SH-SY5Y (cell line): ENCODE results near the gene SSBP3.

Experiments used
- GATA2 ChIP-seq: IDR thresholded peaks from 2 replicates; pipeline ENCODE4 v1.6.1; 2011; ENCODE audit warnings: mild to moderate bottlenecking, low read depth, low read length
- GATA3 ChIP-seq: IDR thresholded peaks from 2 replicates; pipeline ENCODE4 v1.6.1; 2011; ENCODE audit warnings: low read depth, mild to moderate bottlenecking, low read length, moderate library complexity

The SSBP3 gene

GRCh38 chr1:54253480-54253879 lies 152.7 kb downstream of the SSBP3 start:
- TF ChIP-seq GATA2 (no peak), GATA3 (no peak)

GRCh38 chr1:54252371-54252936 lies 153.7 kb downstream of the SSBP3 start:
- no peak for TF ChIP-seq GATA3
- TF ChIP-seq GATA2 = no peak

DNA sequence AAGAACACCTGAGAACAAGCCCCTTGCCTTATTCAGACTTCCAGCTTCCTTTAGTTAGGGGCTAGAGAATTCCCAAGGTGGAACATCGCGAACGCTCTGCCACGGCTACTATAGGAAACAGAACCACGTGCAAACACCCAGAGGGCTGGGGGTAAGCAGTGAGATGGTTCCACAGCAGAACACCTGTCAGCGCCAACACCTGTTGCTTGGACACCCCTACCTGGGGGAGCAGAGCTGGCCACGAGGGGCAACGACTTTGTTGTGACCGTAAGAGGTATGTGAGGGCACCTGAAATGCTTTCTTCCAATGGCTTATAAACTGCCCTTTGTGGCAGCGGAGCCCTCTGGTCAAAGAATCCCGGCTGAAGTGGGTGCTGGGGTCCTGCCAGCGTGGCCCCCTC lies 155.5 kb downstream of the SSBP3 start:
- TF ChIP-seq GATA3 (no peak), GATA2 (no peak)

GRCh38 chr1:54249819-54250435 lies 156.3 kb downstream of the SSBP3 start:
- TF ChIP-seq GATA2 (no peak), GATA3 (no peak)

- TF ChIP-seq GATA3 = no peak
- TF ChIP-seq GATA2 = no peak
Observed at GRCh38 chr1:54248966-54249365, 157.2 kb downstream of the SSBP3 start.

GRCh38 chr1:54247863-54248515 lies 158.2 kb downstream of the SSBP3 start:
- no peak for TF ChIP-seq GATA2

DNA sequence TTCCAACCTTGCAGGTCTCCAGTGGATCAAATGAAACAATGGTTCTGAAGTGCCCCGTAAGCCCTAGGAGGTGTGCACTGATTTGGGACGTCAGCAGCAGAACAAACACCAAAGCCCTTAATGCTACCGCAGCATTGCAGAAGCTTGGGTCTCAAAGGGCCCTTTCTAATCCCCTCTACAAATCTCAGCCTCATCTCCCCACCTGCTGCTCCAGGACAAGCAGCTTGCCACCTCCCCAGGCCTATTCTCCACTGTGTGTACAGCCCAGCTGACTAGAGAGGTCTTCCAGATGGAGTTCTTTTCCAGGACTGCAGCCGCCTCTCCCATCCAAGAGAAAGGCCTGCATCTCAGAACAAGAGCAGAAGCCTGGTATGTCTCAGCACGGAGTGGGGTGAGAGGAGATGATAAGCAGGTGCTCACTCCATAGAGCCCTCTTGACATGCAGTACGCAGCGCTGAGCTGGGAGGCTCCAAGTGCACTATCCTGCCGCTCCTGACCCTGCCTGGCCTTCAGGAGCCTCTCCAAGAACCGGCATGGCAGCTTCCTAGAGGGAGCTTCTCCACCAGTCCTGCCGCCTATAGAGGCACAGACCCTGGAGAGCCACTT lies 160.0 kb downstream of the SSBP3 start:
- TF ChIP-seq GATA3 = no peak
- TF ChIP-seq GATA2 = no peak

DNA sequence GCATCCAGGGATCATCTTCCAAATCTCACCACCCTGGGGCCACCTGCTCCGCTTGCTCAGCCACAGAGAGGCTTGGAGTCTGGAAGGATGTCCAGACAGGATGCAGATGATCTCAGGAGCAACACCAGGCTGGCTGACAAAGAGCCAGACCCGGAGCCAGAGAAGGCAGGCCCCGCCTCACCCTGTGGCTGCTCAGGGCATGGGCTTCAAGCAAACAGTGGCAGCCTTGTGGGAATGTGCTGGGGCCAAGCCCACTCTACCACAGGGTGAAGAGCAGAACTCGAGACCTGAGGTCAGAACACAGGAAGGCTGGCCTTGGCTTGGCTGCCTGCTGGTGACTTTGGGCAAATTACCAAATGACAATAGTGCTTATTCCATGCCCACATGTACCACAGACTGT lies 160.7 kb downstream of the SSBP3 start:
- no peak for TF ChIP-seq GATA3
- TF ChIP-seq GATA2 = no peak

DNA sequence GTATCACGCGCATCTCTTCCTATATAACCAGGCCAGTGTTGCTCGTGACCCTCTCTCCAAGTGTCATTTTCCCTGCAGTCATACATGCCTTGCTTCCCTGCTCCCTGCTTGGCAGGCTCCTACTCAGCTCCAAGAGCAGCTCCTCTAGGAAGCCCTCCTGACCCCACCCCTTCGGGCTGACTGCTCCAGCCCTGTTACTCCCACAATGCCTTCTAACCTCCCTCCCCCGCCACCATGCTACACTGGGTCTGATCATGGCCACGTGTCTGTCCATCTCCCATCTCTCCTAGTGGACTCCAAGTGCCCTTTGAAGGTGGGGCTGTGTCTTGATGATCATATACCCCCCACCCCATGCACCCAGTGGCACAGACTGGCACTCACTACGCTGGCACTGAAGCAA lies 161.5 kb downstream of the SSBP3 start:
- TF ChIP-seq GATA3 = no peak
- TF ChIP-seq GATA2 = no peak

DNA sequence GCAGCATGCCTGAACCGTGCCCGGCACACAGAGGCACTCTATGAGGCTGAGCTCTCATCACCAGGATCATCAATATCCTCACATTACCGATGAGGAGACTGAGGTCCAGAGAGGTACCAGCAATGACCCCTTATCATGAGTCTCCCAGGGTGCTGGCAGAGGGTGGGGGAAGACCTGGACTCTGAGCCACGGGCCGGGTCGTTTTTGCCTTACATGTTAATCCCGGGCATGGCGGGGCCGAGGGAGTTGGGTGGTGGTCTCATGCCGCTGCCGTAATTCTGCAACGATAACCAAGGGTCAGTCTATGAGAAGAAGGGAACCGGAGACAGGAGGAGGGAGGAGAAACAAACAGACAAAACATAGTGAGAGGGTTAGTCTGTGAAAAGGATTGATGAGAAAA lies 163.2 kb downstream of the SSBP3 start:
- TF ChIP-seq GATA2 = no peak
- no peak for TF ChIP-seq GATA3

GRCh38 chr1:54241364-54241763 lies 164.8 kb downstream of the SSBP3 start:
- TF ChIP-seq GATA3 = no peak
- TF ChIP-seq GATA2 = no peak

DNA sequence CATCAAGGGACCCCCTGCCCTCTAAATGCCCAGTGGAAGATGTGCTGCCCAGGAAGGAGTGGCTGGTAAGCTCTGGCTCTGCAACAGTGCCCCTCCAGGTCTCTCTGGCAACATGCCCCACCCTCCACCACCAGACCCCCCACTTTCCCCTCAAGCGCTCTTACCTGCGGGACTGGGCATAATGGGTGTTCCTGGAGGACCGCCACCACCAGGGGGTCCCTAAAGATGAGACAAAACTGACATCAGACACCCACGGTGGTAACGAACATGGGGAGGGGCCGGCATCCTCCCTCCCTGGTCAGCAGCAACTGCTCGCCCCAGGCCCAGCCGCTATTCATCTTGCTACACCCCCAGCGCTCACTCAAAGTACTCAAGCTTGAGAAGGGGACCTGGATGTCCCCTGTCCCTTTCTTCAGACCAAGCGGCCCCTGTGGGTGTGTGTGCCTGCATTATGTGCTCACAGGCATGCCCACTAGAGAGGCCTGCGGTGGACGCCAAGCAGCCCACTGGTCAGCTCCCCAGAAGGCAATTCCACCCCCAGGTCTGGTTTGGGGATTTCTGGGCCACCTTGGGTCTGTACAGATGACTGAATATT lies 165.4 kb downstream of the SSBP3 start:
- TF ChIP-seq GATA2 (no peak), GATA3 (no peak)

DNA sequence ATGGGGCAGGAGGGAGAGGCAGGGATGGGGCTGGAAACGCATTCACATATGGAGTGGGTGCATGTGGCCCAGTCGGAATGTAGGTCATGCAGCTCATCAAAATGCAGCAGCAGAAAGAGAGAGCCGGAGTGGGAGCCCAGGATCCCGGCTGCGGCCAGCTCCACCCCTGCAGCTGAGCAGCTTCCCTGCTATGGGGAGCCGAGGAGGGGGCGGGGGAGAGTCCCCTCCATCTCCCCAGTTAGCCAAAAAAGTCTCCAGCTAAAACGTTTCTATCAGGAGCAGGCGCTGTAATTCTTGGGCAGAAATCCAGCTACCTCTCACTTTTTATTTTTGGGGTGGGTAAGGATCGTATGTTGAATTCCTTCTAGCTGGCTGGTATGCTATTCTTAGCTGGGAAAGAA lies 166.6 kb downstream of the SSBP3 start:
- TF ChIP-seq GATA3 = no peak
- no peak for TF ChIP-seq GATA2

DNA sequence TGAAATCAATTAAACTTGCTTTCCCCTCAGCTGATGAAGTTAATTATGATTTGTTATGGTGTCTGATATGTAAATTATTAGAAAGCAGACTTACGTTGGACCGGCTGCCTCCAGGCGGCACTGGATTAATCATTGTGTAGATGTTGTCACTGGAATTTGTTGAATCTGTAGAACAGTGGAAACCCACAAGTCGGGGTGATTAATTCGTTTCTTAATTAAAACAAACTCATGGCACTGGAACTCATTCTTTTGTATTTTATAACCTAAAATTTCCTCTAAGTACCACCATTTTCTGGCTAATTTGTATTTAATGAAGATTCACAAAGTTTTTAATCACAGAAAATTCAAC lies 167.2 kb downstream of the SSBP3 start:
- TF ChIP-seq GATA2 (no peak), GATA3 (no peak)
